K562 (cell line): ENCODE measurements around the gene AGXT. TPM values are rescaled to one million over a fixed set of nuclear protein-coding genes. Genes with fewer than 3 reads are reported as not detected.

ENCODE experiments used
- ATAC-seq: fragments of 200-7000 bp; cut with Tn5 transposase; 3 replicates; pipeline ENCODE4 v1.9.1; 2020; ENCODE audit warnings: moderate library complexity
- BruUV-seq: library from RNA; stranded (reverse); fragments of 400-500 nt; replicated peaks from 2 replicates; lab custom pipeline; 2021; lab: Mats Ljungman, UMichigan
- CTCF ChIA-PET: fragments of 300-600 bp; formaldehyde crosslinking; extraction: SDS; loops from one replicate; lab custom pipeline; 2021; ENCODE audit warnings: low intra/inter-chr PET ratio; lab: Yijun Ruan, JAX
- POLR2A ChIA-PET: fragments of 300-600, 350-650 bp; sonication (Branson Sonifier 250); formaldehyde crosslinking; extraction: SDS; loops from one replicate; lab custom pipeline; 2021; ENCODE audit warnings: antibody characterized with exemption, inconsistent platforms; lab: Yijun Ruan, JAX
- DNase-seq, 4 experiments: peaks; one replicate each; pipeline versions ENCODE4 v3.0.0 to v3.0.0-alpha.2; 2011 to 2018; ENCODE audit warnings: low spot score in 3 of 4, mixed read lengths in 3 of 4; ENCODE audit errors: extremely low read depth in 1 of 4
- FAIRE-seq: peaks from 2 replicates; lab custom pipeline; 2011; peaks lifted over from hg19 to GRCh38; lab: Jason Lieb, UNC
- H2AFZ ChIP-seq: 2 replicates; pipeline ENCODE4 v1.6.0; 2011; ENCODE audit warnings: low read depth, low read length, control low read depth, inconsistent platforms
- H3K27ac ChIP-seq: fragments of 200-600 bp; 3 replicates; pipeline ENCODE4 v1.8.0; 2011; ENCODE audit warnings: low read depth, mild to moderate bottlenecking, control low read depth, inconsistent platforms, low read length, moderate library complexity, mixed read lengths; ENCODE audit errors: extremely low read depth
- H3K27me3 ChIP-seq, 2 experiments: fragments of 300-600 bp in 1 of 2; 2 replicates in 1 of 2; 3 replicates in 1 of 2; pipeline versions ENCODE4 v1.6.0 to v1.8.0; 2011; ENCODE audit warnings: inconsistent platforms in 2 of 2, low read length in 2 of 2, mild to moderate bottlenecking in 1 of 2, mixed read lengths in 1 of 2, moderate library complexity in 1 of 2; ENCODE audit not compliant: control insufficient read depth in 2 of 2, insufficient read depth in 2 of 2
- H3K36me3 ChIP-seq: fragments of 300-600 bp; 3 replicates; pipeline ENCODE4 v1.8.0; 2011; ENCODE audit warnings: mild to moderate bottlenecking, low read length, inconsistent platforms; ENCODE audit not compliant: control insufficient read depth, insufficient read depth
- H3K4me1 ChIP-seq, 2 experiments: fragments of 200-600 bp in 1 of 2; replicated peaks in 1 of 2; 2 replicates in 1 of 2; 3 replicates in 1 of 2; pipeline versions ENCODE4 v1.5.1 to v1.8.0; 2011; ENCODE audit warnings: inconsistent platforms in 2 of 2, low read length in 2 of 2, mild to moderate bottlenecking in 1 of 2, mixed read lengths in 1 of 2, moderate library complexity in 1 of 2; ENCODE audit not compliant: control insufficient read depth in 2 of 2, insufficient read depth in 2 of 2
- H3K4me2 ChIP-seq: 2 replicates; pipeline ENCODE4 v1.6.1; 2011; ENCODE audit warnings: low read length, control low read depth, inconsistent platforms, mixed read lengths; ENCODE audit not compliant: insufficient read depth
- H3K4me3 ChIP-seq: fragments of 200-600 bp; sonication (generic), shearing (Covaris generic); 2 replicates; pipeline ENCODE4 v1.5.1; 2016; ENCODE audit warnings: control low read depth, inconsistent platforms
- H3K79me2 ChIP-seq: fragments of 200-600 bp; 3 replicates; pipeline ENCODE4 v1.8.0; 2011; ENCODE audit warnings: low read length, inconsistent platforms; ENCODE audit not compliant: control insufficient read depth, insufficient read depth
- H3K9ac ChIP-seq, 2 experiments: 2 replicates each; pipeline versions ENCODE4 v1.6.0 to v1.6.1; 2011; ENCODE audit warnings: low read depth in 2 of 2, low read length in 2 of 2, control low read depth in 1 of 2, inconsistent platforms in 1 of 2, mild to moderate bottlenecking in 1 of 2, mixed read lengths in 1 of 2; ENCODE audit not compliant: insufficient read depth in 1 of 2
- H3K9me1 ChIP-seq: one replicate; pipeline ENCODE4 v1.6.0; 2011; ENCODE audit warnings: inconsistent platforms, mild to moderate bottlenecking, low read length, moderate library complexity; ENCODE audit not compliant: control insufficient read depth, insufficient read depth
- H3K9me3 ChIP-seq: replicated peaks from 2 replicates; pipeline ENCODE4 v1.5.1; 2011; ENCODE audit warnings: low read depth, low read length, inconsistent platforms; ENCODE audit not compliant: control insufficient read depth, insufficient read depth
- H4K20me1 ChIP-seq: replicated peaks from 2 replicates; pipeline ENCODE4 v1.6.1; 2011; ENCODE audit warnings: low read length, inconsistent platforms, mixed read lengths; ENCODE audit not compliant: control insufficient read depth, insufficient read depth
- CREB3L1 ChIP-seq: fragments of 450-650 bp; IDR thresholded peaks from 2 replicates; pipeline ENCODE4 v1.6.1; 2014; ENCODE audit warnings: low read depth, mild to moderate bottlenecking, moderate library complexity, borderline replicate concordance
- MAFG ChIP-seq: fragments of 450-650 bp; conservative IDR thresholded peaks from 2 replicates; pipeline ENCODE4 v1.6.1; 2016; ENCODE audit warnings: missing genetic modification characterization, missing compliant biosample characterization
- NCOR1 ChIP-seq: fragments of 450-650 bp; IDR thresholded peaks from 2 replicates; pipeline ENCODE4 v1.6.1; 2016; ENCODE audit warnings: mild to moderate bottlenecking, moderate library complexity
- ZNF140 ChIP-seq: fragments of 250-450 bp; sonication (Bioruptor Pico); IDR thresholded peaks from 2 replicates; pipeline ENCODE4 v1.8.0; 2021; ENCODE audit warnings: moderate library complexity, mild to moderate bottlenecking, inconsistent platforms
- ZNF239 ChIP-seq: fragments of 250-450 bp; sonication (Bioruptor Pico); IDR thresholded peaks from 2 replicates; pipeline ENCODE4 v1.4.0; 2020; ENCODE audit warnings: mild to moderate bottlenecking
- ZNF41 ChIP-seq: fragments of 250-450 bp; sonication (Bioruptor Pico); conservative IDR thresholded peaks from 2 replicates; pipeline ENCODE4 v1.4.0; 2020; ENCODE audit warnings: mild to moderate bottlenecking
- ZNF77 ChIP-seq: fragments of 250-450 bp; sonication (Bioruptor Pico); IDR thresholded peaks from 2 replicates; pipeline ENCODE4 v1.5.0; 2020
- ZNF785 ChIP-seq: fragments of 250-450 bp; sonication (Bioruptor Pico); IDR thresholded peaks from 2 replicates; pipeline ENCODE4 v1.4.0; 2020; ENCODE audit warnings: mild to moderate bottlenecking
- WGBS: fragments of 100-300 bp; shearing (Covaris generic); methylation state at CpG from one replicate; pipeline ENCODE4 v1.1.6; 2016; ENCODE audit warnings: low coverage, mixed read lengths; ENCODE audit not compliant: insufficient coverage; ENCODE audit errors: missing lambda C conversion rate; 5-methylcytosine and 5-hydroxymethylcytosine counted together
- in situ Hi-C: fragments of 300-500 bp; cut with MboI; formaldehyde crosslinking; loops from 4 replicates; pipeline ENCODE4 v1.15.0; 2018; ENCODE audit warnings: inconsistent platforms, mixed read lengths
- intact Hi-C: fragments of 100-400 bp; cut with micrococcal nuclease; formaldehyde crosslinking; loops from 2 replicates; pipeline ENCODE4 v1.14.2; 2022
- polyA plus RNA-seq, 8 experiments: library from polyadenylated mRNA; depleted of rRNA in 4 of 8; stranded (reverse) in 5 of 8; unstranded in 3 of 8; fragments of >200 nt; fragmentation: Nextera tagmentation in 2 of 8; fragmentation: Illumina TruSeq in 1 of 8; extraction: Ambion mirVana in 2 of 8; extraction: Trizol in 1 of 8; gene quantifications; 2 replicates each; pipeline versions ENCODE4 v1.2.1 to v1.2.3, GENCODE V29; 2011 to 2014; ENCODE audit warnings: inconsistent platforms in 1 of 8, missing spikeins in 1 of 8
- total RNA-seq, 7 experiments: library from RNA; depleted of rRNA in 6 of 7; stranded (reverse); fragments of >200 nt in 6 of 7; fragmentation: Illumina TruSeq in 2 of 7; extraction: Trizol in 2 of 7; gene quantifications; 2 replicates each; pipeline versions ENCODE4 v1.2.1 to v1.2.3, GENCODE V29; 2011 to 2021; ENCODE audit warnings: low replicate concordance in 1 of 7
- TF ChIP-seq, protein P1 (sequence below): sonication (generic); formaldehyde crosslinking; IDR thresholded peaks from 2 replicates; pipeline ENCODE4 v1.8.0; 2022; ENCODE audit warnings: mild to moderate bottlenecking, missing genetic modification reagents

The AGXT gene
- total and polyA plus RNA-seq, 9 of the 15 experiments (the other 6 are each of a cell fraction or from before 2014, with no cell fraction given), result 0.18 TPM; not detected in 8

- Histone ChIP-seq H3K9me3 (no peaks in the 10 kb centered on the region), H3K79me2 (no peaks in the 10 kb centered on the region), H3K27ac (no peak overlapping the region), H3K4me2 (no peak overlapping the region), H4K20me1 (peaks cover 6% of the 10 kb centered on the region), H2AFZ (no peak overlapping the region), H3K4me3 (no peak overlapping the region), H3K9me1 (no peaks in the 10 kb centered on the region), H3K36me3 (no peaks in the 10 kb centered on the region), H3K9ac (no peak overlapping the region), H3K27me3 (peaks cover 0 to 30% of the 10 kb centered on the region in 2 experiments; a peak in 2 of 5 replicates), H3K4me1 (no peaks in the 10 kb centered on the region; a peak in 1 of 5 replicates)
- in situ Hi-C loops (no loop called here), intact Hi-C loops (no loop called here)
- no peak for FAIRE-seq
- ATAC-seq, result no peak
- TF ChIP-seq ZNF785 (CRISPR knock-in tag) (no peak), ZNF140 (no peak), MAFG (no peak), ZNF41 (CRISPR knock-in tag) (no peak), CREB3L1 (no peak), ZNF77 (CRISPR knock-in tag) (no peak), NCOR1 (no peak), ZNF239 (no peak)
- TF ChIP-seq, protein P1, sequence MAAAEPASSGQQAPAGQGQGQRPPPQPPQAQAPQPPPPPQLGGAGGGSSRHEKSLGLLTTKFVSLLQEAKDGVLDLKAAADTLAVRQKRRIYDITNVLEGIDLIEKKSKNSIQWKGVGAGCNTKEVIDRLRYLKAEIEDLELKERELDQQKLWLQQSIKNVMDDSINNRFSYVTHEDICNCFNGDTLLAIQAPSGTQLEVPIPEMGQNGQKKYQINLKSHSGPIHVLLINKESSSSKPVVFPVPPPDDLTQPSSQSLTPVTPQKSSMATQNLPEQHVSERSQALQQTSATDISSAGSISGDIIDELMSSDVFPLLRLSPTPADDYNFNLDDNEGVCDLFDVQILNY (CRISPR knock-in tag), result no peak
- 2% methylated on average over 19 of the region's 28 CpGs for WGBS
- no TSS peak for BruUV-seq
- no peak for DNase-seq
- CTCF ChIA-PET, result interaction anchor here (0.6 to 0.9 kb wide), 2 partner anchors 326 to 1230 kb away, joined by 3 to 4 read pairs; no protein-coding TSS in a partner anchor
- POLR2A ChIA-PET, result no interaction called here
Measured at GRCh38 chr2:240839152-240840143, 29.2 kb upstream of the AGXT start.
